Ovary (tissue), 3 donors: ENCODE results near the gene ARHGEF39.

Source experiments
- CTCF ChIP-seq, 3 donors: fragments of 450-650 bp in 2 of 3; fragments of 200-600 bp in 1 of 3; IDR thresholded peaks; one replicate each; pipeline versions ENCODE4 v1.5.1 to v1.8.0; 2016 to 2022; ENCODE audit warnings: antibody characterized with exemption in 3 of 3, mild to moderate bottlenecking in 1 of 3
- EP300 ChIP-seq: sonication (generic); formaldehyde crosslinking; IDR thresholded peaks from one replicate; pipeline ENCODE4 v1.6.1; 2017; ENCODE audit warnings: antibody characterized with exemption
- POLR2A ChIP-seq: fragments of 450-650 bp; IDR thresholded peaks from one replicate; pipeline ENCODE4 v1.6.1; 2017; ENCODE audit warnings: antibody characterized with exemption, mild to moderate bottlenecking, moderate library complexity
- donor health status: DM: no; HTN: no; CAD: no.

- TF ChIP-seq CTCF (IDR thresholded peaks at IDR 0.05): no peak
- TF ChIP-seq POLR2A: no peak
- no peak for TF ChIP-seq EP300
Observed at GRCh38 chr9:35619800-35620158, 45.2 kb downstream of the ARHGEF39 start.
